GM13977 (cell line): ENCODE measurements around the gene RANGAP1.
A peak's percentile ranks its signal among the peaks of the same experiment; 100 is the strongest.

Experiments used
- DNase-seq: peaks from one replicate; pipeline ENCODE4 v3.0.0; 2012; ENCODE audit warnings: low spot score
- in situ Hi-C: fragments of 300-500 bp; cut with MboI; formaldehyde crosslinking; loops from one replicate; pipeline ENCODE4 v1.12.0; 2022; ENCODE audit warnings: low sequenced_read_pairs, low pct_unique_long_range_greater_than_20kb, mixed read lengths, inconsistent platforms; ENCODE audit not compliant: unreplicated experiment
- TF ChIP-seq, protein P1 (sequence below): IDR thresholded peaks from 2 replicates; pipeline ENCODE4 v1.5.1; 2012; ENCODE audit warnings: mild to moderate bottlenecking, control low read depth; ENCODE audit not compliant: insufficient read depth; ENCODE audit errors: extremely low read depth, missing control alignments

Gene RANGAP1, protein sequence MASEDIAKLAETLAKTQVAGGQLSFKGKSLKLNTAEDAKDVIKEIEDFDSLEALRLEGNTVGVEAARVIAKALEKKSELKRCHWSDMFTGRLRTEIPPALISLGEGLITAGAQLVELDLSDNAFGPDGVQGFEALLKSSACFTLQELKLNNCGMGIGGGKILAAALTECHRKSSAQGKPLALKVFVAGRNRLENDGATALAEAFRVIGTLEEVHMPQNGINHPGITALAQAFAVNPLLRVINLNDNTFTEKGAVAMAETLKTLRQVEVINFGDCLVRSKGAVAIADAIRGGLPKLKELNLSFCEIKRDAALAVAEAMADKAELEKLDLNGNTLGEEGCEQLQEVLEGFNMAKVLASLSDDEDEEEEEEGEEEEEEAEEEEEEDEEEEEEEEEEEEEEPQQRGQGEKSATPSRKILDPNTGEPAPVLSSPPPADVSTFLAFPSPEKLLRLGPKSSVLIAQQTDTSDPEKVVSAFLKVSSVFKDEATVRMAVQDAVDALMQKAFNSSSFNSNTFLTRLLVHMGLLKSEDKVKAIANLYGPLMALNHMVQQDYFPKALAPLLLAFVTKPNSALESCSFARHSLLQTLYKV

DNA sequence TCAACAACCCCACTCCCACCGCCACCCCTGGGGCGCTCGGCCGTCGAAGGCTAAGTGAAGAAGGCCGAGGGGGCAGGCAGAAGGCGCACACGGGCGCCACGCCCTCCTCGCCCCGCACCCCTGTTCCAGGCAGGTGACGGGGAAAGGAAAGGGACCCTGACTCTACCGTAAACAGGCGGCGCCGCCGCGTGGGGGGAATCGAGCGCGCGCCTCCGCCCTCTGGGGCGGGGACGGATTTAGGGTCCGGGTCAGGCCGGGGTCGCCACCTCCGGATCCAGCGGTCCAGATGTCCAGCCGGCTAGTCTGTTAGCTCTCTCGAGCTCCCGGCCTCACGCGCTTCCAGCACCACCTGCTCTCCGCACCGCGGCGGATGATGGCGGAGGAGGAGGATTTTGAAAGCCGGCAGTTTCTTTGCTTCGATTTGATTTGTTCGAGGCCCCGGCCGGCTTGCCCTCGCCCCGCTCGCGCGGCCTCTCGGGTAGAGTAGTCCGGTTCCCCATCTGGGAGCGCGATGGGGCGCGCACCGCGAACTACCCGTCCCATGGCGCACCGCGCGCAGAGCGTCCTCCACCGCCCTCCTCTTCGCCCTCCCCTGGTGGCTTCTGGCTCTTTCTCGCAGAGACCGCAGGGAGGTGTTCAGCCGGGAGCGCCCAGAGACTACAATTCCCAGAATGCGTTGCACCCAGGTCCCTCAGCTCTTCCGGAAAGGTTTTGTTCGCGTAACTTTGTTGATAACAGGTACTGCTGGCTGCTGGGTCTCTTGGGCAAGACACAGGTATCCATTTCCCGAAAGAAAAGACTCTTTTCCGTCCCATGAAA is at the start of gene RANGAP1:
Gene RANGAP1 (minus strand): TSS at position 368 of the 819 bp plus-strand sequence. CDS start 5,143 bp downstream, outside the sequence.
- in situ Hi-C loops: no loop called here
- peak; percentile 98 for DNase-seq
- TF ChIP-seq, protein P1, sequence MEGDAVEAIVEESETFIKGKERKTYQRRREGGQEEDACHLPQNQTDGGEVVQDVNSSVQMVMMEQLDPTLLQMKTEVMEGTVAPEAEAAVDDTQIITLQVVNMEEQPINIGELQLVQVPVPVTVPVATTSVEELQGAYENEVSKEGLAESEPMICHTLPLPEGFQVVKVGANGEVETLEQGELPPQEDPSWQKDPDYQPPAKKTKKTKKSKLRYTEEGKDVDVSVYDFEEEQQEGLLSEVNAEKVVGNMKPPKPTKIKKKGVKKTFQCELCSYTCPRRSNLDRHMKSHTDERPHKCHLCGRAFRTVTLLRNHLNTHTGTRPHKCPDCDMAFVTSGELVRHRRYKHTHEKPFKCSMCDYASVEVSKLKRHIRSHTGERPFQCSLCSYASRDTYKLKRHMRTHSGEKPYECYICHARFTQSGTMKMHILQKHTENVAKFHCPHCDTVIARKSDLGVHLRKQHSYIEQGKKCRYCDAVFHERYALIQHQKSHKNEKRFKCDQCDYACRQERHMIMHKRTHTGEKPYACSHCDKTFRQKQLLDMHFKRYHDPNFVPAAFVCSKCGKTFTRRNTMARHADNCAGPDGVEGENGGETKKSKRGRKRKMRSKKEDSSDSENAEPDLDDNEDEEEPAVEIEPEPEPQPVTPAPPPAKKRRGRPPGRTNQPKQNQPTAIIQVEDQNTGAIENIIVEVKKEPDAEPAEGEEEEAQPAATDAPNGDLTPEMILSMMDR: peak; percentile 20

DNA sequence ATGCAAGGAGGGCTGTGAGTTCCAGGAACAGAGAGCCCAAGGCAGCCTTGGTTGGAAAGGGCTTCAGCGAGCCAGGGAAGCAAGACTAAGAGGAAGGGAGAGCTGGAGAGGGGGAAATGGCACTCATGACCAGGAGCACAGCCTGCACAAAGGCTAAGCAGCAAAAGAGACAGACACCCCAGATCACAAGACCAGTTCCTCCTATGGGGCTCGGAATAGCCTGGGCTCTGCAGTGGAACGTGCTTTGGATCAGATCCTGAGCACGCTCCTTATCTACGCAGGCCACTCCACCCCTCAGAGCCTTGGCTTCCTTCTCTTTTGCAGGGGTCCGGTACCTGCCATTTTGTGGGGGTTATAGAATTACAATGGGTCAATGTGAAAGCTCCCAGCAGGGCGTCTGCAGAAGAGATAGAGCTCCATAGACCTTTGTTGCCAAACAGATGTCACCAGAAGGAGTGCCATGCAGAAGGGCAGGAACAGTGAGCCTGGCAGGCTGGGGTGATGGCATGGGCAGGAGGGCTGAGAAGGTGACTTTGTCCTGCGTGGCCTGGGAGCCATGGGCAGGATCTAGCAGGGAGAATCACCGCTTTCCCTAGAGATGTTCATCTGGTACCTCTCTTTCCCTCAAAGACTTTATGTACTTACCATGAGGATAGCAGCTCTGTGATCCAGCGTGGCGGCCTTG is 49.1 kb upstream of the RANGAP1 start:
- TF ChIP-seq, protein P1: no peak
- in situ Hi-C loops: no loop called here

DNA sequence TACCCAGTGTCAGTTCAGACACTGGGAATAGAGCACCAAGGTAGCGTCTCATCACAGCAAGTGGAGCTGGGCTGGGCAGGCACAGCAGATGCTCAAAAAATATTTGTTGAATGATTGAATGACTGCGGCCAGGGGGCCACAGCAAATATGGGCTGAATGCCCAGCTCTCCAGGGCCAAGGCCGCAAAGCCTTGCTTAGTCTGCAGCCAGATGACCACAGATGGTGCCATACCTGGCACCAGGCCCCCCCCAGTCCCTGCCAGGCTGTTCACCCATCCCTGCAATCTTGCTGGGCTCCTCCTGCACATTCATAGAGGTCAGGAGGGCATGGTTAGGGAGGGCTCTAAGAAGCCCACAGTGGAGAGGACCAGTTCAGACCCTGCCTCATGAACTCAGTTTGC is 48.2 kb upstream of the RANGAP1 start:
- TF ChIP-seq, protein P1: no peak
- in situ Hi-C loops: no loop called here
- no peak for DNase-seq

More for the DNA sequence above, 49.1 kb upstream of the RANGAP1 start:
- DNase-seq: no peak

DNA sequence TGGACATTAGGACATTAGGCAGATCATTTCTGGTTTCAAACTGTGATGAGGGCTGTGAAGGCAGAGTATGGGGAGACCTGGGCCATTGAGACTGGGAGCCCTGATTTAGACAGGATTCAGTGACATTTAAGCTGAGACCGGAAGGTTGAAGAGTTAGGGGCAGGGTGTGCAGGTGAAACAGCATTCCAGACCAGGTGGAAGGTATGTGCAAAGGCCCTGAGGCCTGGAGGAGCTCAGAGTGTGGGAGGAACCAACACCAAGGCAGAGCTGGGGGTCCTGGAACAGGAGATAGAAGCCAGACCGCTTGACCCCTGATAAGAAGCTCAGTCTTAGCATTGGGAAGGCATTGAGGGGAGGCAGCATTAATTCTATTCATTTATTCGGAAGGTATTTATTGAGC is 47.8 kb upstream of the RANGAP1 start:
- TF ChIP-seq, protein P1: no peak
- DNase-seq: no peak
- in situ Hi-C loops: no loop called here

DNA sequence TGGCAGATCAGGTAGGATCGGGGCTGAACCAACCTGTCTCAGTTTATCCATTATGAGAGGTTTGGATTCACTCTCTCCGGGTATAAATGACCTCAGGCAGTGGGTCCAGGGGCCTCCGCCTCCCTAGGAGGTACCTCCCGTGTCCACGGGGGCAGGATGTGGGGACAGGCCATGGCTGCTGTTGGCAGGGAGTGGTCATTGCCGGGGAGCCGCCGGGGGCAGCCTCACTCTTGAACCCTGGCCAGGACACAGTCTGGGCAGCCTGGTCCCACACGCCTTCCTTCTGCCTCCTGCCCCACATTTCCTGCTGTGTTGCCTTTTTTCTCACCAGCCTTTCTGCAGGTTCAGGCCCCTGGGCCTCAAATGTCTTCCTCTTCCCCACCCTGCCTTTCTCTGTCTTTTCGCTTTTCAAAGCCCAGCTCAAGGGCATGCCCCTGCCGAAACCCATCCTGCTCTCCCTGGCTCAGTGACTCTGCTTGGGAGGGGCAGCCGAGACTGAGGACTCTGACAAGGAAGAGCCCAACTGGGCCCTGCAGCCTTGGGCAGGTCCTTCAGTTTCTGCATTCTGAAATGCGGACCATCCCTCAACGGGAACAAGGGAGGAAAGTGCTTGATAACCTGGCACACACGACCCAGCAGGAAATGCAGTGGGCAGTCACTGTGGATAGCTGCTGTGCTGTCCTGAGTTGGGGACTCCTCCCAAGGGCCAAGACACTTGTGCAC is 46.4 kb upstream of the RANGAP1 start:
- no peak for DNase-seq
- TF ChIP-seq, protein P1: no peak
- in situ Hi-C loops: no loop called here
